IPS-11a (cell line): ENCODE results near the gene OLFML3.

Experiments used
- H3K4me3 ChIP-seq: one replicate; pipeline ENCODE4 v1.5.1; 2013; ENCODE audit warnings: low read depth, low read length, control low read depth

OLFML3 gene, protein sequence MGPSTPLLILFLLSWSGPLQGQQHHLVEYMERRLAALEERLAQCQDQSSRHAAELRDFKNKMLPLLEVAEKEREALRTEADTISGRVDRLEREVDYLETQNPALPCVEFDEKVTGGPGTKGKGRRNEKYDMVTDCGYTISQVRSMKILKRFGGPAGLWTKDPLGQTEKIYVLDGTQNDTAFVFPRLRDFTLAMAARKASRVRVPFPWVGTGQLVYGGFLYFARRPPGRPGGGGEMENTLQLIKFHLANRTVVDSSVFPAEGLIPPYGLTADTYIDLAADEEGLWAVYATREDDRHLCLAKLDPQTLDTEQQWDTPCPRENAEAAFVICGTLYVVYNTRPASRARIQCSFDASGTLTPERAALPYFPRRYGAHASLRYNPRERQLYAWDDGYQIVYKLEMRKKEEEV

DNA sequence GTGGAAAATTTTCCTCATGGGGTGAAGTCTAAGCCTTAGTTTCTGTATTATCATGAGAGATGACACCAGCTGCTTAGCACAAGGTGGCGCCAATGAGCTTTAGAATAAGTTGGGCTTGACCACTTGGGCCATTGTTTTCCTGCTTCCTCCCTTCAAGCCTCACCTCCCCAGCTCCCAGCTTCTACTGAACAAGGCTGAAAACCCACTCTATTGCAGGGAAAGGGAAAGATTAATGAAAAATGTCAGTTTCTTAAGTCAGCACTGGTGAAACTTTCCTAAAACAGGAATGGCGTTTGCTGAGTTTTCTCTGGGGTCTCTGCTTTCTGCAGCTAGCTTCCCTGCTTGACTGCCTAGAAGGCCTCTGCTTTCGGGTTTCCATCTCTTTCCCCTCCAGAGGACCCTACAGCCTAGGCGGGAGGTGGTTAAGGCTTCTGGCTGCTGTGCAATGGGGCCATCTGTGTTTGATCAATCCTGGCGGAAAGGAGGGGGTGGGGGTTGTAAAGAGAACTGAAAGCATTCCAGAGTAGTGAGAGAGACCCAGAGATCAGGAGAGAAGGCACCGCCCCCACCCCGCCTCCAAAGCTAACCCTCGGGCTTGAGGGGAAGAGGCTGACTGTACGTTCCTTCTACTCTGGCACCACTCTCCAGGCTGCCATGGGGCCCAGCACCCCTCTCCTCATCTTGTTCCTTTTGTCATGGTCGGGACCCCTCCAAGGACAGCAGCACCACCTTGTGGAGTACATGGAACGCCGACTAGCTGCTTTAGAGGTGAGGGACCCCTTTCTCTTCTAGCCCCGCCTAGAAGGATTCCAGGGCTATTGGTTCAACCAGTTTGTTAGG is at the start of gene OLFML3:
OLFML3 (plus strand) TSS at position 612 of the 840 bp plus-strand sequence; CDS start at position 655, 43 bp downstream.
- H3K4me3 ChIP-seq = no peak within 1 kb of the TSS

- H3K4me3 ChIP-seq = peak overlapping the region; percentile 96
Observed at GRCh38 chr1:113929750-113930498, 49.4 kb upstream of the OLFML3 start.

GRCh38 chr1:113930499-113931161 is 48.6 kb upstream of the OLFML3 start:
- H3K4me3 ChIP-seq = peak overlapping the region; percentile 96

- H3K4me3 ChIP-seq = no peak overlapping the region
Observed at GRCh38 chr1:113931451-113931851, 47.8 kb upstream of the OLFML3 start.

GRCh38 chr1:113934006-113934405 is 45.3 kb upstream of the OLFML3 start:
- H3K4me3 ChIP-seq = no peak overlapping the region

DNA sequence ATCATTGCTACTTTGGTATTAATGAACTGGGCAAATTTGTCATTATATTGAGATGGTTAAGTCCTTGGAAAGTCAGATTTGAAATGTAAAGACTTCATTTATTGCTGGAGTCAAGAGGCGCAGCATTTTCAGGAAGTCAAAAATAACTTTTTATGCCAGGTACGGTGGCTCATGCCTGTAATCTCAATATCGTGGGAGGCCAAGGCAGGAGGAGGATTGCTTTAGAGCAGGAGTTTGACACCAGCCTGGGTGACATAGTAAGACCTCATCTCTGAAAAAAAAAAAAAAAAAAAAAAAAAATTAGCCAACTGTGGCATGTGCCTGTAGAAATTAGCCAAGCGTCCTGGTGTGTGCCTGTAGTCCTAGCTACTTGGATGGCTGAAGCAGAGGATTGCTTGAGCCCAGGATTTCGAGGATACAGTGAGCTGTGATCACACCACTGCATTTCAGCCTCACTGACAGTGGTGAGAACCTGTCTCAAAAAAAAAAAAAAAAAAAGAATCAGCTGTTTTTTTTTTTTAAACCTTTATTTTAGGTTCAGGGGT is 44.7 kb upstream of the OLFML3 start:
- H3K4me3 ChIP-seq = no peak overlapping the region

DNA sequence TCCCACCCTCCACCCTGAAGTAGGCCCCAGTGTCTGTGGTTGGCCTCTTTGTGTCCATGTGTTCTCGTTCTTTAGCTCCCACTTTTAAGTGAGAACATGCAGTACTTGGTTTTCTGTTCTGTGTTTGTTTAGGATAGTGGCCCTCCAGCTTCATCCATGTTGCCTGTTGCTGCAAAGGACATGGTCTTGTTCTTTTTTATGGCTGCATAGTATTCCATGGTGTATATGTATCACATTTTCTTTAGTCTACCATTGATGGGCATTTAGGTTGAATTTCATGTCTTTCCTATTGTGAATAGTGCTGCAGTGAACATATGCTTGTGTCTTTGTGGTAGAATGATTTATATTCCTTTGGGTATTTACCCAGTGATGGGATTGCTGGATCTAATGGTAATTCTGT is 44.1 kb upstream of the OLFML3 start:
- H3K4me3 ChIP-seq = no peak overlapping the region

- H3K4me3 ChIP-seq = no peak overlapping the region
Observed at GRCh38 chr1:113935970-113936369, 43.3 kb upstream of the OLFML3 start.

GRCh38 chr1:113937146-113937545 is 42.1 kb upstream of the OLFML3 start:
- no peak overlapping the region for H3K4me3 ChIP-seq

DNA sequence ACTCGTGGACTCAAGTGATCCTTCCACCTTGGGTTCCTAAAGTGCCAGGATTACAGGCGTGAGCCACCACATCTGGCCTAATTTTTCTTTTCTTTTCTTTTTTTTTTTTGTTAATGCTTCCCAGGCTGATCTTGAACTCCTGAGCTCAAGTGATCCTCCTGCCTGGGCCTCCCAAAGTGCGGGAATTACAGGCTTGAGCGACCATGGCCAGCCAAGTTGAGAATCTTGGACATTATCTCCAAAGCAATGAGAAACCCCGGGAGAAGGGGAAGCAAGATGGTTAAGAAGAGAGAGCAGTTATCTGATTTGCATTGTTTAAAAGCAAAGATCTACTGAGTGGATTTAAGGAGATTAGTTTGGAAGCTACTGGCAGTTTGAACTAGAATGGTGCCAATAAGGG is 41.1 kb upstream of the OLFML3 start:
- no peak overlapping the region for H3K4me3 ChIP-seq

DNA sequence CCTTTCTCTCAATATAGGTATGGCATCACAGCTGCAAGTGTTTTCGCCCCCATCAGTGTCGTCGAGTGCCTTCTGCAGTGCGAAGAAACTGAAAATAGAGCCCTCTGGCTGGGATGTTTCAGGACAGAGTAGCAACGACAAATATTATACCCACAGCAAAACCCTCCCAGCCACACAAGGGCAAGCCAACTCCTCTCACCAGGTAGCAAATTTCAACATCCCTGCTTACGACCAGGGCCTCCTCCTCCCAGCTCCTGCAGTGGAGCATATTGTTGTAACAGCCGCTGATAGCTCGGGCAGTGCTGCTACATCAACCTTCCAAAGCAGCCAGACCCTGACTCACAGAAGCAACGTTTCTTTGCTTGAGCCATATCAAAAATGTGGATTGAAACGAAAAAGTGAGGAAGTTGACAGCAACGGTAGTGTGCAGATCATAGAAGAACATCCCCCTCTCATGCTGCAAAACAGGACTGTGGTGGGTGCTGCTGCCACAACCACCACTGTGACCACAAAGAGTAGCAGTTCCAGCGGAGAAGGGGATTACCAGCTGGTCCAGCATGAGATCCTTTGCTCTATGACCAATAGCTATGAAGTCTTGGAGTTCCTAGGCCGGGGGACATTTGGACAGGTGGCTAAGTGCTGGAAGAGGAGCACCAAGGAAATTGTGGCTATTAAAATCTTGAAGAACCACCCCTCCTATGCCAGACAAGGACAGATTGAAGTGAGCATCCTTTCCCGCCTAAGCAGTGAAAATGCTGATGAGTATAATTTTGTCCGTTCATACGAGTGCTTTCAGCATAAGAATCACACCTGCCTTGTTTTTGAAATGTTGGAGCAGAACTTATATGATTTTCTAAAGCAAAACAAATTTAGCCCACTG is 38.7 kb upstream of the OLFML3 start:
- no peak overlapping the region for H3K4me3 ChIP-seq

GRCh38 chr1:113941245-113941559 is 38.1 kb upstream of the OLFML3 start:
- no peak overlapping the region for H3K4me3 ChIP-seq

DNA sequence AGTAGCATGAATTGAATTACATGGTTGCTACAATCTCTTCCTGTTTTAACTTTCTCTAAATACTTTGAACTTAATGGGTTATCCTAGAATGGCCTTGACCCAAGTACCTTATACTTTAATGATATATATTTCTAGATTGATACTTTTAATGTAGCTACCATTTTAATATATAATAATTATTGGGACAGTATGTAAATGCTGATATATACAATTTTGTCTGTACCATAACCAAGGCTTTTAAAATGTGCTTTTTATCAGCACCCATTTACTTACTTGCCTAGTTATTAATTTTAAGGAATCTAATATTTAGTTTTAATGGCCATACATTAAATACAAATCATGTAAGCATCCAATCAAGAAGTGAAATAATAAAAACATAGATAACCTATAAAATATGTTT is 36.7 kb upstream of the OLFML3 start:
- H3K4me3 ChIP-seq = no peak overlapping the region

GRCh38 chr1:113943028-113943811 is 36.1 kb upstream of the OLFML3 start:
- H3K4me3 ChIP-seq = no peak overlapping the region

DNA sequence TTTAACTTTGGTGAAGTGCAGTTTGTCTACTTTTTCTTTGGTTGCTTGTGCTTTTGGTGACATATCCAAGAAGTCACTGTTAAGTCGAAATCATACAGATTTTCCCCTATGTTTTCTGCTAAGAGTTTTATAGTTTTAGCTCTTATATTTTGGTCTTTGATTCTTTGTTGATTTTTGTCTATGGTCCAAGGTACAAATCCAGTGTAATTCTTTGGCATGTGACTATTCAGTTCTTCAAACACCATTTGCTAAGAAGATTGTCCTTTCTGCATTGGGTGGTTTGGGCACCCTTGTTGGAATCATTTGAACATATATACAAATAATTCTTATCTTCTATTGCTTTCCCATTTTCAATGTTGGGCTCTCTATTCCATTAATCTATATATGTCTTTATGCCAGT is 33.9 kb upstream of the OLFML3 start:
- no peak overlapping the region for H3K4me3 ChIP-seq

DNA sequence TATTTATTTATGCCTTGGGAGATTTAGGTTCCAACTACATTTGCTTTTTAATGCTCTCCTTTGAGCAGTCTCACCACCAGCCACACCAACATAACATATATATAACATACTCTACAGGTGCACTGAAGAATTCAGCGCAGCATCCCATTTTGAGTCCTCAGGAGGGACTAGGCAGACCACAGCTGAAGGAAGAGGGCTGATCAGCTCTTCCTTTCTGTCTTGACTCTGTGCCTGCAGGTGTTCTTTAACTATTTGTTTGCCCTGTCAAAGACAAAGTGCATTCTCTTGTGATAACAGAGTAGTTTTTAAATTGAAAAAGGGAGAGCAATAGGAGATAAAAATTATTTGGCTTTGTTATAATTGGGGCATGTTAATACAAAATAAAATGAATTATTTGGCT is 33.2 kb upstream of the OLFML3 start:
- H3K4me3 ChIP-seq = no peak overlapping the region

DNA sequence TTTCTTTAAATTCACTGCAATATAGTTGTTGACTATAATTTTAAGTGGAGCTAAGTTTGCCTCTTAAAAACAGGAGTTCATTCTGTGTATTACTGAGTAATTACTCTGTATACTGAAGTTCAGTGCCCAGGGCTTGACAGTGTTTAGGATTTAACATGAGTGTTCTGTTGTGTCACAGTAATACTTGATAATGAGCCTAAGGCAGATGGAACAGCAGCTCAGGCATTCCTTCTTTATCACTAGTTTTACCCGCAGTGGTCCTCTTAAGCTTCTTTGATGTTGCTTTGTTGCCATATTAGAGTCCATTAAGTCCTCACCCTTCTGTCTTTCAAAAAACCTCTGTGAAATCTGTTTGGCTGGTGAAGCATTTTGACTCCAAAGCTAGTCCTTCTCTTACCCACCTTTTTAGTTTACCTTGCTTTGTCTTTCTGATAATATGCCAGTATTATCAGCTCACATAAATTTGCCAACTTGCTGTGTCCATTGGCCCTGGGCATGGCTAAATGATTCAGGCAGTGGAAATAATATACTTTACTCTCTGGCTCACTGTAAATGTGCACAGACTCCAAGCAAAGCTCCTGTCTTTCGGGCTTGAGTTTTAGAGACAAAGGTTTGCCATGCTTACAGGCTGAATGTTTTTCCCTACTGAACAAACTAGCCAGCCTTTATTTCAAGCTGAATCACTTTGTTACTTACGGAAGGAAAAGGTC is 32.4 kb upstream of the OLFML3 start:
- no peak overlapping the region for H3K4me3 ChIP-seq

DNA sequence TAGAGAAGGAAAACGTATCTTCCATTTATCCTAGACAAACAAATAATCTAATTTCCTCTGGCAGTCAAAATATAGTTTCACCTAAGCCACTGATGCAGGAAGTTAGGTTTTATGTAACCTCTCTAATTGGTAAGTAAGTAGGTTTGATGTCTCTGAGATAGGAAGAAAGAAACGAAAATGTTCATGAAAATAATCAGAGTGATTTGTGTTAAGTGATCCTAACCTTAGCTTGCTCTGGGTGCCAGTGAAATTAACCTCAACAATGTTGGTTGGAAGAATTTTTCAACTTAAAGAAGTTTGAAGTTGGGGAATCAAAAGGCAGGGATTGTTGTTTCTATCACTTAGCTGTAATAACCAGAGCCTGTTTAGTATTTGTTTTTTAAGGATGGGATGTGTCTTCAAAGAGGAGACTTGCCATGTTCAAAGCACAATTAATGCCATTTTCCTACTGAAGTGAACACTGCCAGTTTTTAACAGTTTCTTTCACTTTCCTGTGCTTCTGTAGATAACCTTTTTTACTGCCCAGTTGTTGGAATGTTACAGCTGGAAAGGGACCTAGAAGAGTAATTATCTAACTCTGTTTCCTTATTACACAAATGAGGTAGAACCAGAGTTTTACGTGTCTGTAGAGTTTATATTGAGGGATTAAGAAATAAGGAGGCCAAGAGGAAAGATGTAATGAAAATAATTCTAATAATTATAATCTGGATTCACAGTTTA is 31.7 kb upstream of the OLFML3 start:
- H3K4me3 ChIP-seq = no peak overlapping the region
